ENCODE results near the gene MYO3B.
A peak's percentile ranks its signal among the peaks of the same experiment; 100 is the strongest.
"Not testable (repeated sequence)": the region's sequence is repeated elsewhere in the genome, so short reads cannot be mapped to it uniquely, and the experiment has no call there.

Gene MYO3B

GRCh38 chr2:170436077-170436943, 258.4 kb downstream of the MYO3B start:
- DNase-seq, result no peak

GRCh38 chr2:170446078-170446477, 268.1 kb downstream of the MYO3B start:
- DNase-seq, result no peak

GRCh38 chr2:170449034-170449433, 271.1 kb downstream of the MYO3B start:
- DNase-seq, result no peak

- no peak for DNase-seq
Observed at GRCh38 chr2:170454471-170455372, 276.8 kb downstream of the MYO3B start.

- peak; percentile 11 for DNase-seq
Observed at GRCh38 chr2:170455617-170456426, 277.9 kb downstream of the MYO3B start.

GRCh38 chr2:170456914-170457313, 279.0 kb downstream of the MYO3B start:
- no peak for DNase-seq

GRCh38 chr2:170457742-170458141, 279.8 kb downstream of the MYO3B start:
- DNase-seq, result no peak

- no peak for DNase-seq
Observed at GRCh38 chr2:170461889-170462288, 283.9 kb downstream of the MYO3B start.

GRCh38 chr2:170462433-170463205, 284.7 kb downstream of the MYO3B start:
- no peak for DNase-seq

- DNase-seq, result no peak
Observed at GRCh38 chr2:170463206-170463537, 285.2 kb downstream of the MYO3B start.

- no peak for DNase-seq
Observed at GRCh38 chr2:170464268-170464667, 286.3 kb downstream of the MYO3B start.

GRCh38 chr2:170465241-170465640, 287.3 kb downstream of the MYO3B start:
- DNase-seq, result peak; percentile 41

- DNase-seq, result no peak
Observed at GRCh38 chr2:170466632-170467031, 288.7 kb downstream of the MYO3B start.

GRCh38 chr2:170467568-170468422, 289.8 kb downstream of the MYO3B start:
- DNase-seq, result no peak

- DNase-seq, result no peak
Observed at GRCh38 chr2:170468557-170468956, 290.6 kb downstream of the MYO3B start.

- DNase-seq, result not testable (repeated sequence)
Observed at GRCh38 chr2:170472498-170472897, 294.6 kb downstream of the MYO3B start.

- no peak for DNase-seq
Observed at GRCh38 chr2:170475878-170476277, 297.9 kb downstream of the MYO3B start.

- no peak for DNase-seq
Observed at GRCh38 chr2:170477630-170478029, 299.7 kb downstream of the MYO3B start.

GRCh38 chr2:170481201-170481600, 303.3 kb downstream of the MYO3B start:
- no peak for DNase-seq

- no peak for DNase-seq
Observed at GRCh38 chr2:170484552-170484951, 306.6 kb downstream of the MYO3B start.
